H1 (cell line): ENCODE results near the gene KCNAB2.

Experiments
- EP300 ChIP-seq, 2 experiments: IDR thresholded peaks; 1 replicate in 1 of 2; 2 replicates in 1 of 2; pipeline ENCODE4 v1.6.1; 2011 to 2012; ENCODE audit warnings: low read depth in 2 of 2, low read length in 2 of 2, mild to moderate bottlenecking in 2 of 2, borderline replicate concordance in 1 of 2, inconsistent platforms in 1 of 2, moderate library complexity in 1 of 2
- POLR2A ChIP-seq, 2 experiments: IDR thresholded peaks; 1 replicate in 1 of 2; 2 replicates in 1 of 2; pipeline ENCODE4 v1.6.1; 2011; ENCODE audit warnings: low read depth in 2 of 2, low read length in 2 of 2, mild to moderate bottlenecking in 2 of 2; ENCODE audit errors: control extremely low read depth in 1 of 2
- RBBP5 ChIP-seq: IDR thresholded peaks from 2 replicates; pipeline ENCODE4 v1.7.1; 2012; ENCODE audit warnings: low read depth, mild to moderate bottlenecking, inconsistent platforms, low read length, moderate library complexity, borderline replicate concordance
- TF ChIP-seq, protein P1 (sequence below), 3 experiments: IDR thresholded peaks; 1 replicate in 2 of 3; 2 replicates in 1 of 3; pipeline versions ENCODE4 v1.5.1 to v1.6.1; 2011; ENCODE audit warnings: low read length in 3 of 3, mild to moderate bottlenecking in 3 of 3, inconsistent platforms in 2 of 3, low read depth in 1 of 3, moderate library complexity in 1 of 3; ENCODE audit not compliant: insufficient read depth in 1 of 3; ENCODE audit errors: control extremely low read depth in 1 of 3
- TF ChIP-seq, protein P2 (sequence below): IDR thresholded peaks from 2 replicates; pipeline ENCODE4 v1.6.1; 2012; ENCODE audit warnings: low read length, inconsistent platforms

DNA sequence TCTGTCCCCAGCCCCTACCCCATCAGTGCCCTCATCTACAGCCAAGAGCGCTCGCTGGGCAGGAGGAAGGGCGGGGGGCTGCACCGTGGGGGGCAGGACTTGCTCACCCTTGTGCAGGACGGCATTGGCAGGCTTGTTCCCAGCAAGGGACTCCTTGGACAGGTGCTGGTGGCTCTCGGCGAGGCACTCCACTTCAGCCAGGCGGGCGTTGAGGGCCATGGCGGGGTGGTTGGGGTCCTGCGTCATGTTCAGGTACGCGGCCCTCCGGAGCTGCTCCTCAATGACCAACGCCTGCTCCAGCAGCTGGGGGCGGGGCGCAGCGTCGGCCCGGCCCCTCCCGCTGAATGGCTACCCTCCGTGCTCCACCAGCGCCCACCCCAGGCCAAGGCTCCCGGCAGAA is 64.0 kb downstream of the KCNAB2 start:
- TF ChIP-seq, protein P1, sequence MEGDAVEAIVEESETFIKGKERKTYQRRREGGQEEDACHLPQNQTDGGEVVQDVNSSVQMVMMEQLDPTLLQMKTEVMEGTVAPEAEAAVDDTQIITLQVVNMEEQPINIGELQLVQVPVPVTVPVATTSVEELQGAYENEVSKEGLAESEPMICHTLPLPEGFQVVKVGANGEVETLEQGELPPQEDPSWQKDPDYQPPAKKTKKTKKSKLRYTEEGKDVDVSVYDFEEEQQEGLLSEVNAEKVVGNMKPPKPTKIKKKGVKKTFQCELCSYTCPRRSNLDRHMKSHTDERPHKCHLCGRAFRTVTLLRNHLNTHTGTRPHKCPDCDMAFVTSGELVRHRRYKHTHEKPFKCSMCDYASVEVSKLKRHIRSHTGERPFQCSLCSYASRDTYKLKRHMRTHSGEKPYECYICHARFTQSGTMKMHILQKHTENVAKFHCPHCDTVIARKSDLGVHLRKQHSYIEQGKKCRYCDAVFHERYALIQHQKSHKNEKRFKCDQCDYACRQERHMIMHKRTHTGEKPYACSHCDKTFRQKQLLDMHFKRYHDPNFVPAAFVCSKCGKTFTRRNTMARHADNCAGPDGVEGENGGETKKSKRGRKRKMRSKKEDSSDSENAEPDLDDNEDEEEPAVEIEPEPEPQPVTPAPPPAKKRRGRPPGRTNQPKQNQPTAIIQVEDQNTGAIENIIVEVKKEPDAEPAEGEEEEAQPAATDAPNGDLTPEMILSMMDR (IDR thresholded peaks at IDR 0.05; ENCODE audit: control extremely low read depth in 1 of 3, insufficient read depth in 1 of 3, low read depth in 1 of 3, low read length in 3 of 3): no peak; a peak in 1 of 4 replicates
- no peak for TF ChIP-seq EP300 (IDR thresholded peaks at IDR 0.05; ENCODE audit: borderline replicate concordance in 1 of 2, low read depth in 2 of 2, low read length in 2 of 2)
- TF ChIP-seq, protein P2, sequence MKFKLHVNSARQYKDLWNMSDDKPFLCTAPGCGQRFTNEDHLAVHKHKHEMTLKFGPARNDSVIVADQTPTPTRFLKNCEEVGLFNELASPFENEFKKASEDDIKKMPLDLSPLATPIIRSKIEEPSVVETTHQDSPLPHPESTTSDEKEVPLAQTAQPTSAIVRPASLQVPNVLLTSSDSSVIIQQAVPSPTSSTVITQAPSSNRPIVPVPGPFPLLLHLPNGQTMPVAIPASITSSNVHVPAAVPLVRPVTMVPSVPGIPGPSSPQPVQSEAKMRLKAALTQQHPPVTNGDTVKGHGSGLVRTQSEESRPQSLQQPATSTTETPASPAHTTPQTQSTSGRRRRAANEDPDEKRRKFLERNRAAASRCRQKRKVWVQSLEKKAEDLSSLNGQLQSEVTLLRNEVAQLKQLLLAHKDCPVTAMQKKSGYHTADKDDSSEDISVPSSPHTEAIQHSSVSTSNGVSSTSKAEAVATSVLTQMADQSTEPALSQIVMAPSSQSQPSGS: no peak
- no peak for TF ChIP-seq POLR2A (IDR thresholded peaks at IDR 0.05; ENCODE audit: control extremely low read depth in 1 of 2, low read depth in 2 of 2, low read length in 2 of 2)
- no peak for TF ChIP-seq RBBP5
